ENCODE data around the gene PIP5K1B. TPM values are rescaled to one million over a fixed set of nuclear protein-coding genes. Genes with fewer than 3 reads are reported as not detected.

Gene PIP5K1B
- total RNA-seq, 1 experiment from 2014 or later = not detected

GRCh38 chr9:69013382-69013727, 308.3 kb downstream of the PIP5K1B start:
- ChIA-PET CTCF (no interaction called here), POLR2A (no interaction called here)
- Histone ChIP-seq H3K27ac (ENCODE audit: low read length) (no peak overlapping the region), H3K9me3 (ENCODE audit: control insufficient read depth, insufficient read depth, low read depth, low read length) (no peaks in the 10 kb centered on the region), H3K4me3 (ENCODE audit: low read depth in 2 of 2, low read length in 2 of 2) (no peak overlapping the region), H3K36me3 (ENCODE audit: control insufficient read depth, insufficient read depth, low read length) (no peaks in the 10 kb centered on the region), H3K27me3 (ENCODE audit: control insufficient read depth, insufficient read depth, low read length) (no peaks in the 10 kb centered on the region), H3K4me1 (ENCODE audit: control insufficient read depth, insufficient read depth, low read length) (no peaks in the 10 kb centered on the region)
- no TSS peak for BruUV-seq (replicated peaks)
- no peak for DNase-seq (ENCODE audit: low read depth, low spot score)
- intact Hi-C loops (cut with micrococcal nuclease; ENCODE audit: unreplicated experiment) (no loop called here), in situ Hi-C loops (cut with HindIII; ENCODE audit: low pct_unique_long_range_greater_than_20kb, low sequenced_read_pairs) (no loop called here)
- TF ChIP-seq POLR2AphosphoS5 (IDR thresholded peaks at IDR 0.05; ENCODE audit: low read depth, low read length) (no peak), CTCF (IDR thresholded peaks at IDR 0.05) (no peak), SIN3A (IDR thresholded peaks at IDR 0.05; ENCODE audit: borderline replicate concordance, insufficient read depth, low read depth, low read length) (no peak), TCF7L2 (IDR thresholded peaks at IDR 0.05; ENCODE audit: low read depth, low read length) (no peak), REST (IDR thresholded peaks at IDR 0.05; ENCODE audit: insufficient read depth in 1 of 2, low read depth in 2 of 2, low read length in 1 of 2) (no peak)
- no peak for ATAC-seq

GRCh38 chr9:69014013-69014412, 309.0 kb downstream of the PIP5K1B start, which contains the start of gene PRKACG:
Gene PRKACG (minus strand): TSS chr9:69014113. CDS start chr9:69014092, 21 bp downstream.
- intact Hi-C loops (cut with micrococcal nuclease; ENCODE audit: unreplicated experiment) (no loop called here), in situ Hi-C loops (cut with HindIII; ENCODE audit: low pct_unique_long_range_greater_than_20kb, low sequenced_read_pairs) (no loop called here)
- H3K27me3 ChIP-seq (ENCODE audit: control insufficient read depth, insufficient read depth, low read length) = no peaks in the 10 kb centered on the region
- ATAC-seq = no peak
- ChIA-PET POLR2A (no interaction called here), CTCF (no interaction called here)
- TF ChIP-seq TCF7L2 (IDR thresholded peaks at IDR 0.05; ENCODE audit: low read depth, low read length) (no peak), REST (IDR thresholded peaks at IDR 0.05; ENCODE audit: insufficient read depth in 1 of 2, low read depth in 2 of 2, low read length in 1 of 2) (no peak)
- no peak for DNase-seq (ENCODE audit: low read depth, low spot score)
- no peaks in the 10 kb centered on the region for H3K4me1 ChIP-seq (ENCODE audit: control insufficient read depth, insufficient read depth, low read length)
- no peaks in the 10 kb centered on the region for H3K9me3 ChIP-seq (ENCODE audit: control insufficient read depth, insufficient read depth, low read depth, low read length)
- H3K36me3 ChIP-seq (ENCODE audit: control insufficient read depth, insufficient read depth, low read length) = no peaks in the 10 kb centered on the region
- no peak within 1 kb of the TSS for H3K27ac ChIP-seq (ENCODE audit: low read length)
- H3K4me3 ChIP-seq (ENCODE audit: low read depth in 2 of 2, low read length in 2 of 2) = no peak within 1 kb of the TSS
- no TSS peak for BruUV-seq (replicated peaks)
